IMR-90 (cell line): ENCODE results near the gene TPST1. TPM values are rescaled to one million over a fixed set of nuclear protein-coding genes. Genes with fewer than 3 reads are reported as not detected.

ENCODE experiments used
- ATAC-seq: fragments of 200-7000 bp; cut with Tn5 transposase; 2 replicates; pipeline ENCODE4 v1.9.1; 2020; ENCODE audit warnings: low read depth, mild to moderate bottlenecking, moderate library complexity
- BruUV-seq: library from RNA; stranded (reverse); fragments of 400-500 nt; replicated peaks from 2 replicates; lab custom pipeline; 2021; lab: Mats Ljungman, UMichigan
- CTCF ChIA-PET: fragments of 300-600 bp; formaldehyde crosslinking; extraction: SDS; loops from one replicate; lab custom pipeline; 2021; ENCODE audit warnings: antibody characterized with exemption; lab: Yijun Ruan, JAX
- POLR2A ChIA-PET: fragments of 300-600 bp; sonication (Branson Sonifier 250); formaldehyde crosslinking; loops from one replicate; lab custom pipeline; 2022; ENCODE audit warnings: antibody characterized with exemption; ENCODE audit not compliant: unreplicated experiment; lab: Charles Lee
- DNase-seq: peaks from one replicate; pipeline ENCODE4 v3.0.0; 2013
- H2AFZ ChIP-seq: replicated peaks from 2 replicates; pipeline ENCODE3; 2013; ENCODE audit warnings: low read length, mild to moderate bottlenecking; ENCODE audit not compliant: poor library complexity
- H2AK5ac ChIP-seq: 2 replicates; pipeline ENCODE4 v1.6.1; 2013; ENCODE audit warnings: low read depth, low read length, inconsistent platforms
- H2AK9ac ChIP-seq: replicated peaks from 2 replicates; pipeline ENCODE3; 2013; ENCODE audit warnings: mild to moderate bottlenecking, low read depth, low read length, moderate library complexity; ENCODE audit not compliant: poor library complexity
- H2BK120ac ChIP-seq: 2 replicates; pipeline ENCODE4 v1.6.1; 2013; ENCODE audit warnings: low read depth, low read length, inconsistent platforms
- H2BK15ac ChIP-seq: 3 replicates; pipeline ENCODE4 v1.6.1; 2013; ENCODE audit warnings: low read depth, low read length, inconsistent platforms
- H2BK20ac ChIP-seq: 2 replicates; pipeline ENCODE4 v1.6.1; 2013; ENCODE audit warnings: low read depth, mild to moderate bottlenecking, inconsistent platforms, low read length, moderate library complexity
- H2BK5ac ChIP-seq: 2 replicates; pipeline ENCODE4 v1.6.1; 2013; ENCODE audit warnings: mild to moderate bottlenecking, low read depth, low read length, inconsistent platforms; ENCODE audit not compliant: poor library complexity, severe bottlenecking
- H3K14ac ChIP-seq: replicated peaks from 2 replicates; pipeline ENCODE4 v1.6.1; 2013; ENCODE audit warnings: low read depth, low read length, inconsistent platforms
- H3K18ac ChIP-seq: 2 replicates; pipeline ENCODE4 v1.6.1; 2013; ENCODE audit warnings: low read depth, low read length, control low read depth
- H3K23ac ChIP-seq: 2 replicates; pipeline ENCODE4 v1.6.1; 2013; ENCODE audit warnings: low read depth, low read length, inconsistent platforms
- H3K27ac ChIP-seq: 2 replicates; pipeline ENCODE4 v1.5.1; 2013; ENCODE audit warnings: mild to moderate bottlenecking, control low read depth, low read length; ENCODE audit not compliant: insufficient read depth
- H3K27me3 ChIP-seq: 2 replicates; pipeline ENCODE4 v1.6.1; 2013; ENCODE audit warnings: low read length; ENCODE audit not compliant: control insufficient read depth, insufficient read depth
- H3K36me3 ChIP-seq: 2 replicates; pipeline ENCODE4 v1.6.1; 2013; ENCODE audit warnings: low read length, mixed read lengths; ENCODE audit not compliant: control insufficient read depth, insufficient read depth
- H3K4ac ChIP-seq: 2 replicates; pipeline ENCODE4 v1.6.1; 2013; ENCODE audit warnings: low read depth, low read length, inconsistent platforms
- H3K4me1 ChIP-seq: 2 replicates; pipeline ENCODE4 v1.6.1; 2013; ENCODE audit warnings: low read length, mixed read lengths; ENCODE audit not compliant: control insufficient read depth, insufficient read depth
- H3K4me2 ChIP-seq: 2 replicates; pipeline ENCODE4 v1.6.1; 2013; ENCODE audit warnings: low read depth, mild to moderate bottlenecking, control low read depth, low read length, moderate library complexity
- H3K4me3 ChIP-seq: 2 replicates; pipeline ENCODE4 v1.5.1; 2013; ENCODE audit warnings: low read depth, mild to moderate bottlenecking, control low read depth, low read length, moderate library complexity; ENCODE audit not compliant: insufficient read depth
- H3K56ac ChIP-seq: 2 replicates; pipeline ENCODE4 v1.6.1; 2013; ENCODE audit warnings: low read length, inconsistent platforms; ENCODE audit not compliant: insufficient read depth; ENCODE audit errors: extremely low read depth
- H3K79me1 ChIP-seq, 2 experiments: 2 replicates each; pipeline ENCODE4 v1.6.1; 2013; ENCODE audit warnings: low read length in 2 of 2, inconsistent platforms in 1 of 2, low read depth in 1 of 2
- H3K9ac ChIP-seq: 2 replicates; pipeline ENCODE4 v1.6.1; 2013; ENCODE audit warnings: low read depth, low read length, control low read depth
- H3K9me1 ChIP-seq: 2 replicates; pipeline ENCODE4 v1.6.1; 2013; ENCODE audit warnings: low read length, inconsistent platforms; ENCODE audit not compliant: insufficient read depth
- H3K9me3 ChIP-seq: 2 replicates; pipeline ENCODE4 v1.6.1; 2013; ENCODE audit warnings: low read length; ENCODE audit not compliant: control insufficient read depth, insufficient read depth
- H4K20me1 ChIP-seq: 2 replicates; pipeline ENCODE4 v1.6.1; 2013; ENCODE audit warnings: low read length, inconsistent platforms; ENCODE audit not compliant: insufficient read depth
- H4K5ac ChIP-seq: 2 replicates; pipeline ENCODE4 v1.6.1; 2013; ENCODE audit warnings: mild to moderate bottlenecking, low read depth, low read length, control low read depth
- H4K8ac ChIP-seq, 2 experiments: 2 replicates each; pipeline ENCODE4 v1.6.1; 2013; ENCODE audit warnings: low read depth in 2 of 2, low read length in 2 of 2, control low read depth in 1 of 2, inconsistent platforms in 1 of 2
- H4K91ac ChIP-seq: 2 replicates; pipeline ENCODE4 v1.6.1; 2013; ENCODE audit warnings: low read depth, low read length, inconsistent platforms; ENCODE audit not compliant: insufficient read depth
- BHLHE40 ChIP-seq: fragments of 150-350 bp; IDR thresholded peaks from 2 replicates; pipeline ENCODE4 v1.6.1; 2016; ENCODE audit warnings: mild to moderate bottlenecking, low read depth, low read length
- CEBPB ChIP-seq: IDR thresholded peaks from 2 replicates; pipeline ENCODE4 v1.6.1; 2012; ENCODE audit warnings: low read depth, low read length, improper control_type of control experiment
- CHD1 ChIP-seq: IDR thresholded peaks from 2 replicates; pipeline ENCODE4 v1.6.1; 2012; ENCODE audit warnings: low read depth, low read length, improper control_type of control experiment
- CTCF ChIP-seq: conservative IDR thresholded peaks from 2 replicates; pipeline ENCODE4 v1.5.1; 2012; ENCODE audit warnings: mild to moderate bottlenecking, low read depth, low read length, improper control_type of control experiment
- FOS ChIP-seq: fragments of 150-350 bp; IDR thresholded peaks from 2 replicates; pipeline ENCODE4 v1.6.1; 2016; ENCODE audit warnings: low read depth, low read length
- MAFK ChIP-seq: IDR thresholded peaks from 2 replicates; pipeline ENCODE4 v1.6.1; 2012; ENCODE audit warnings: low read depth, low read length, improper control_type of control experiment
- MXI1 ChIP-seq: IDR thresholded peaks from 2 replicates; pipeline ENCODE4 v1.6.1; 2012; ENCODE audit warnings: low read depth, mild to moderate bottlenecking, low read length, moderate library complexity, borderline replicate concordance
- POLR2A ChIP-seq: IDR thresholded peaks from 2 replicates; pipeline ENCODE4 v1.6.1; 2012; ENCODE audit warnings: mild to moderate bottlenecking, low read depth, low read length
- RAD21 ChIP-seq: IDR thresholded peaks from 2 replicates; pipeline ENCODE4 v1.6.1; 2012; ENCODE audit warnings: low read length, improper control_type of control experiment
- RCOR1 ChIP-seq: IDR thresholded peaks from 2 replicates; pipeline ENCODE4 v1.6.1; 2012; ENCODE audit warnings: mild to moderate bottlenecking, low read length, improper control_type of control experiment; ENCODE audit not compliant: insufficient replicate concordance
- RFX5 ChIP-seq: IDR thresholded peaks from 2 replicates; pipeline ENCODE4 v1.8.0; 2012; ENCODE audit warnings: low read depth, mild to moderate bottlenecking, low read length, moderate library complexity
- SMC3 ChIP-seq: fragments of 150-350 bp; IDR thresholded peaks from 2 replicates; pipeline ENCODE4 v1.6.1; 2016; ENCODE audit warnings: low read depth, mild to moderate bottlenecking, antibody characterized with exemption, low read length, moderate library complexity
- WGBS, 2 experiments: methylation state at CpG; one replicate each; pipeline versions ENCODE4 v1.1.5 to v1.1.7; 2013; ENCODE audit warnings: missing lambda C conversion rate in 2 of 2; ENCODE audit not compliant: insufficient read length in 1 of 2; ENCODE audit errors: extremely low coverage in 2 of 2; 5-methylcytosine and 5-hydroxymethylcytosine counted together
- dilution Hi-C: fragments of 300-500 bp; cut with HindIII; formaldehyde crosslinking; loops from one replicate; pipeline ENCODE4 v1.14.3; 2018; ENCODE audit warnings: low sequenced_read_pairs; ENCODE audit not compliant: unreplicated experiment
- in situ Hi-C: fragments of 300-500 bp; cut with MboI; formaldehyde crosslinking; loops from 3 replicates; pipeline ENCODE4 v1.14.3; 2019; ENCODE audit warnings: low sequenced_read_pairs, inconsistent platforms, mixed read lengths
- intact Hi-C: fragments of 100-400 bp; cut with micrococcal nuclease; formaldehyde crosslinking; loops from 2 replicates; pipeline ENCODE4 v1.10.0; 2022
- polyA plus RNA-seq, 3 experiments: library from polyadenylated mRNA; depleted of rRNA; stranded (reverse); fragments of >200 nt; gene quantifications; 2 replicates each; pipeline ENCODE4 v1.2.3, GENCODE V29; 2012; ENCODE audit warnings: low replicate concordance in 1 of 3
- total RNA-seq: library from RNA; depleted of rRNA; stranded (reverse); fragments of >200 nt; gene quantifications from 2 replicates; pipeline ENCODE4 v1.2.3, GENCODE V29; 2012

Gene TPST1
- total and polyA plus RNA-seq, 2 of the 4 experiments (the other 2 are of a cell fraction): 37.7 to 58.6 TPM

- DNase-seq (no peak), ATAC-seq (no peak)
- Histone ChIP-seq H2AK5ac (no peak overlapping the region), H3K56ac (no peak overlapping the region), H2BK15ac (no peak overlapping the region), H3K23ac (no peak overlapping the region), H3K14ac (no peak overlapping the region), H2BK120ac (no peak overlapping the region), H2AFZ (no peak overlapping the region), H3K4me1 (peaks cover 6% of the 10 kb centered on the region; the same call in 1 of the 2 replicates), H3K18ac (no peak overlapping the region), H4K5ac (no peak overlapping the region), H3K79me1 (no peaks in the 10 kb centered on the region), H3K27ac (no peak overlapping the region), H4K20me1 (no peaks in the 10 kb centered on the region), H4K8ac (no peak overlapping the region), H3K4me3 (no peak overlapping the region), H3K4me2 (no peak overlapping the region), H3K27me3 (peaks cover 2% of the 10 kb centered on the region; the same call in 1 of the 2 replicates), H3K36me3 (no peaks in the 10 kb centered on the region), H3K9me3 (peaks cover 2% of the 10 kb centered on the region; the same call in 1 of the 2 replicates), H2BK20ac (no peak overlapping the region), H3K9me1 (no peaks in the 10 kb centered on the region), H2AK9ac (no peak overlapping the region), H4K91ac (no peak overlapping the region), H3K4ac (no peak overlapping the region), H3K9ac (no peak overlapping the region), H2BK5ac (no peak overlapping the region)
- dilution Hi-C loops: no loop called here
- in situ Hi-C loops: no loop called here
- TF ChIP-seq CHD1 (no peak), FOS (no peak), RCOR1 (no peak), MAFK (no peak), RAD21 (no peak), BHLHE40 (no peak), CTCF (no peak), CEBPB (no peak), SMC3 (no peak), POLR2A (no peak), RFX5 (no peak), MXI1 (no peak)
- no TSS peak for BruUV-seq
- WGBS, 2 experiments: 80 to 100% methylated on average over 1 to 2 of the region's 2 CpGs
- intact Hi-C loops: no loop called here
- ChIA-PET CTCF (no interaction called here), POLR2A (no interaction called here)
These were observed 16.5 kb upstream of the TPST1 start for GRCh38 chr7:66188645-66189044.
